Epithelial cell of esophagus (primary cell): Measurements from ENCODE around the gene IMPG2.

Source experiments
- DNase-seq: peaks from one replicate; pipeline ENCODE4 v3.0.0; 2010; ENCODE audit warnings: low read depth
- H3K4me3 ChIP-seq: 2 replicates; pipeline ENCODE4 v1.5.1; 2011; ENCODE audit warnings: mild to moderate bottlenecking, low read length, control low read depth
- TF ChIP-seq, protein P1 (sequence below): IDR thresholded peaks from 2 replicates; pipeline ENCODE4 v1.5.1; 2011; ENCODE audit warnings: low read depth, mild to moderate bottlenecking, low read length, control low read depth, inconsistent platforms; ENCODE audit not compliant: insufficient read depth; ENCODE audit errors: missing control alignments

IMPG2 gene

GRCh38 chr3:101193957-101194356, 126.4 kb downstream of the IMPG2 start:
- H3K4me3 ChIP-seq, result no peak overlapping the region
- TF ChIP-seq, protein P1, sequence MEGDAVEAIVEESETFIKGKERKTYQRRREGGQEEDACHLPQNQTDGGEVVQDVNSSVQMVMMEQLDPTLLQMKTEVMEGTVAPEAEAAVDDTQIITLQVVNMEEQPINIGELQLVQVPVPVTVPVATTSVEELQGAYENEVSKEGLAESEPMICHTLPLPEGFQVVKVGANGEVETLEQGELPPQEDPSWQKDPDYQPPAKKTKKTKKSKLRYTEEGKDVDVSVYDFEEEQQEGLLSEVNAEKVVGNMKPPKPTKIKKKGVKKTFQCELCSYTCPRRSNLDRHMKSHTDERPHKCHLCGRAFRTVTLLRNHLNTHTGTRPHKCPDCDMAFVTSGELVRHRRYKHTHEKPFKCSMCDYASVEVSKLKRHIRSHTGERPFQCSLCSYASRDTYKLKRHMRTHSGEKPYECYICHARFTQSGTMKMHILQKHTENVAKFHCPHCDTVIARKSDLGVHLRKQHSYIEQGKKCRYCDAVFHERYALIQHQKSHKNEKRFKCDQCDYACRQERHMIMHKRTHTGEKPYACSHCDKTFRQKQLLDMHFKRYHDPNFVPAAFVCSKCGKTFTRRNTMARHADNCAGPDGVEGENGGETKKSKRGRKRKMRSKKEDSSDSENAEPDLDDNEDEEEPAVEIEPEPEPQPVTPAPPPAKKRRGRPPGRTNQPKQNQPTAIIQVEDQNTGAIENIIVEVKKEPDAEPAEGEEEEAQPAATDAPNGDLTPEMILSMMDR, result no peak
- DNase-seq, result peak; percentile 65

DNA sequence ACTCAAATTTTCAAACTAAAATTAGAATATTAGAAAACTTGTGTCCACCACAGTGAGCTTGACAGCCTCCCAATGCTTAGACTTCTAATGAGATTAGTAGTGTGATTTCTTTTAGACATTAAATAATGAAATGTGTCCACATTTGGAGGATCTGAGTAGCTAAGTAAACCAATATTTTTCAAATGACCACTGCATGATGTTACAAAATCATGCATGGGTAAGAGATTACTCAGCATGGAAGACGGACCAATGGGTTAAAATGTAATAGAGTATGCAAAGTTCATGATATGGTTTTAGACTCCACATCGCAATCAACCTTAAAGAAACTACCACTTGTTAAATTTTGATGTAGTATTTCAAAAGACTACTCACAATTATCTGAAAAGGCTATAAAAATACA, 130.6 kb downstream of the IMPG2 start:
- peak; percentile 22 for DNase-seq
- TF ChIP-seq, protein P1, result no peak
- no peak overlapping the region for H3K4me3 ChIP-seq

- DNase-seq, result no peak
- no peak overlapping the region for H3K4me3 ChIP-seq
- TF ChIP-seq, protein P1, result no peak
These were observed 131.2 kb downstream of the IMPG2 start for GRCh38 chr3:101189176-101189575.

DNA sequence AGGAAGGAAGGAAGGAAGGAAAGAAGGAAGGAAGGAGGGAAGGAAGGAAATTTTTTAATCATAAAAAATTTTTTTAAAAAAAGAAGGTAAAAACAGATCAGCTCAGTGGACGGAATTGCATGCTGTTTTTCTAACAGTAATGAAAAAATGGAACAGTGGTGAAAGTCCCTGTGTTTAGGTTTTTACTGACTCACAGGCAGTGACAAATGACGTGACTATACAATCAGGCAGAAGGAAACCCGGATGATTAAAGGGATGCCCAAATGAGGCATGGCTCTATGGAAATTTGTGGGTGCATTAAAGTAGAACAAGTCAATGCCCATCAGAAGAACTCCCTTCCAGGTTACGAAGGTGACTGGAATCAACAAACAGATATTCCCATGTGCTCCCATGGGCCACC, 135.0 kb downstream of the IMPG2 start:
- DNase-seq, result no peak
- TF ChIP-seq, protein P1, result no peak
- H3K4me3 ChIP-seq, result no peak overlapping the region

DNA sequence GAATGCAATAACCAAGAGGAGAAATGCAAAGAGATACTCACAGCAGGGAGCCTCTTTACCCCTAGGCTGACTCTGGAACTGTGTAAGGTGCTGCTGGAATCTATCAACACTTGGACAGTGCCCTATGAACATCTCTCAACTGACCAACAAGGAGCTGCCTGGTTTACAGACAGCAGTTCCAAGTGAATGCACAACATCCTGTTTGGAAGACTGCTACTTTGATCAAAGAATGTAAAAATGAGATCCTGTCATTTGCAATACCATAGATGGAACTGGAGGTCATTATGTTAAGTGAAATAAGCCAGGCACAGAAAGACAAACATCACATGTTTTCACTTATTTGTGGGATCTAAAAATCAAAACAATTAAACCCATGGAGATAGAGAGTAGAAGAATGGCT, 136.3 kb downstream of the IMPG2 start:
- TF ChIP-seq, protein P1, result no peak
- DNase-seq, result no peak
- no peak overlapping the region for H3K4me3 ChIP-seq

GRCh38 chr3:101183151-101183550, 137.2 kb downstream of the IMPG2 start:
- no peak for DNase-seq
- TF ChIP-seq, protein P1, result no peak
- H3K4me3 ChIP-seq, result no peak overlapping the region

GRCh38 chr3:101182734-101183133, 137.6 kb downstream of the IMPG2 start:
- TF ChIP-seq, protein P1, result no peak
- H3K4me3 ChIP-seq, result no peak overlapping the region
- DNase-seq, result peak; percentile 74
